GM21717 (cell line): ENCODE measurements around the gene MAG.

Experiments
- ATAC-seq: cut with Tn5 transposase; IDR thresholded peaks from one replicate; pipeline ENCODE4 v1.9.1; 2021; ENCODE audit warnings: mild to moderate bottlenecking, moderate library complexity; ENCODE audit not compliant: unreplicated experiment

The MAG gene

DNA sequence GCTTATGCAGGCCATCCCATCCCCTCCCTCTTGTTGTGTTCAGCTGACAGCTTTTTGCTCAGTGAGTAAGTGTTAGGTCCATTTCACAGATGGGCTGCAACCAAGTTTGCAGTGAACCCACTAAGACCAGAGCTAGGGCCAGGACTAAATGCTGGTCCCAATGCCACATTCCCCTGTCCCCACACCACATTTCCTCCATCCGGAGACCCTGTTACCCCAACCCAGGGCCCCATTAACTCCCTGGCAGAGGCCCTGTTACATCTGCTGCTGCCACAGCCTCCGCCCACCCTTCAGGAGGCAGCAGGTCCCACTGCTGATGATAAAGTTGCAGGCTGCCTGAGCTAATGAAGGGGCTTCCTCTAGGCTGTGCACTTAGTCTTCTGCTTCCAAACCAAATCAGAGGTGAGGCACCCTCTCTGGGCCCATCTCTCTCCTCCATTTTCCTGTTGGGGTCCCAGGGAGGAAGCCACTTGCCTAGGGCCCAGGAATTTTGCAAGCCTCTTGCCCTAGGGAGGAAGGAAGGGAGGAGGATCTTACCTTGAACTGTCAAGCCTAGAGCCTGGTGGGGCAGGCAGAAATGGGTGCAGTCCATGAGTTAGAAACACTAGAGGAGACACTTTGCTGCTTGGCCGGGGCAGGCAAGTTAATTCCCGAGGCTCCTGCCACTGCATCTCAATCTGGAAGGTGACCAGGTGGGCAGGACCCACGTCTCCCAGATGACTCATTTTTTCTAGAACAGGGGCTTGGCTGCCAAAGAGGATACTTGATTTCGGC, 26.6 kb upstream of the MAG start:
- ATAC-seq = no peak

DNA sequence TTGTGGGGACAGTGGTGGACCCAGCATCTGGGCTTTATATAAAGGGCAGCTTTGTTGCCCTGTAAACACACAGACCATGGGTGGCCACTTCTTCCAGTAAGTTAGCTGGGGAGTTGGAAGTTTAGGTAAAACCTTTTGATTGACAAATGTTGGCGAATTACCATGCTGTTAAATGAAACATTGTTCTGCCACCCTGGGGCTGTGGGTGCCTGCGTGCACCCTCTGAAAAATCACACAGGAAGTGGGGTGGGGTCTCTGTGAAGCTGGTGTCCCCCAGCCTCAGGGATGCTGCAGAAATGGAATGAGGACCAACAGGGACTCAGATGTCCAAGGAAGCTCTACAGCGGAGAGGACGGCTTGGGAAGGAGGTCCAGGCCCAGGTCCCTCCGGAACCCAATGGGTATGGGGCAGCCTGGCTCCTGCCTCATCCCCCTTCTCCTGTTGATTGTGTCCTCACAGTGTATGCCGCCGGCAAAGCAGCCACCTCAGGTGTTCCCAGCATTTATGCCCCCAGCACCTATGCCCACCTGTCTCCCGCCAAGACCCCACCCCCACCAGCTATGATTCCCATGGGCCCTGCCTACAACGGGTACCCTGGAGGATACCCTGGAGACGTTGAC, 26.0 kb upstream of the MAG start:
- no peak for ATAC-seq

DNA sequence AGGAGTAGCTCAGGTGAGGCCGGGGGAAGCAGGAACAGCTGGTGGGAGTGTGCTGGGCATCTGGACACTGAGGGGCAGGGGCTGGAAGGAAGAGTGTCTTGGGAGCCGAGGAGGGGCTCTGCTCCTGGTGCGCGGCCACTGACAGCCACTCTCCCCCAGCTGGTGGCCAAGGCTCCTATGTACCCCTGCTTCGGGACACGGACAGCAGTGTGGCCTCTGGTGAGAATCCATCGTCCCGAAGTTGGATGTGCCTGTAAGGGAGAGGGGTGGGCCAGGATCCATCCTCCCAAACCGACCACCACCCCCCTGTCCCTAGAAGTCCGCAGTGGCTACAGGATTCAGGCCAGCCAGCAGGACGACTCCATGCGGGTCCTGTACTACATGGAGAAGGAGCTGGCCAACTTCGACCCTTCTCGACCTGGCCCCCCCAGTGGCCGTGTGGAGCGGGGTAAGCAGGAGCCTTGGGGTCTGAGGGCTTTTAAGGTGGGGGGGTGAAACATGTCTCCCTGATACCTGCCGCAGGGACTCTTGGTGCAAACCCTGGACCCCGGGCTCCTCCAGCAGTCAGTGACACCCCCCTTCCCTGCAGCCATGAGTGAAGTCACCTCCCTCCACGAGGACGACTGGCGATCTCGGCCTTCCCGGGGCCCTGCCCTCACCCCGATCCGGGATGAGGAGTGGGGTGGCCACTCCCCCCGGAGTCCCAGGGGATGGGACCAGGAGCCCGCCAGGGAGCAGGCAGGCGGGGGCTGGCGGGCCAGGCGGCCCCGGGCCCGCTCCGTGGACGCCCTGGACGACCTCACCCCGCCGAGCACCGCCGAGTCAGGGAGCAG, 25.2 kb upstream of the MAG start:
- no peak for ATAC-seq

- no peak for ATAC-seq
These were observed 24.6 kb upstream of the MAG start for GRCh38 chr19:35267353-35267817.

- ATAC-seq = peak; percentile 39
These were observed 24.0 kb upstream of the MAG start for GRCh38 chr19:35267818-35268535.

GRCh38 chr19:35268536-35269437, 23.2 kb upstream of the MAG start, which contains the start of gene USF2:
USF2 (plus strand) TSS chr19:35268962; CDS start chr19:35269102, 140 bp downstream.
- ATAC-seq = no peak

DNA sequence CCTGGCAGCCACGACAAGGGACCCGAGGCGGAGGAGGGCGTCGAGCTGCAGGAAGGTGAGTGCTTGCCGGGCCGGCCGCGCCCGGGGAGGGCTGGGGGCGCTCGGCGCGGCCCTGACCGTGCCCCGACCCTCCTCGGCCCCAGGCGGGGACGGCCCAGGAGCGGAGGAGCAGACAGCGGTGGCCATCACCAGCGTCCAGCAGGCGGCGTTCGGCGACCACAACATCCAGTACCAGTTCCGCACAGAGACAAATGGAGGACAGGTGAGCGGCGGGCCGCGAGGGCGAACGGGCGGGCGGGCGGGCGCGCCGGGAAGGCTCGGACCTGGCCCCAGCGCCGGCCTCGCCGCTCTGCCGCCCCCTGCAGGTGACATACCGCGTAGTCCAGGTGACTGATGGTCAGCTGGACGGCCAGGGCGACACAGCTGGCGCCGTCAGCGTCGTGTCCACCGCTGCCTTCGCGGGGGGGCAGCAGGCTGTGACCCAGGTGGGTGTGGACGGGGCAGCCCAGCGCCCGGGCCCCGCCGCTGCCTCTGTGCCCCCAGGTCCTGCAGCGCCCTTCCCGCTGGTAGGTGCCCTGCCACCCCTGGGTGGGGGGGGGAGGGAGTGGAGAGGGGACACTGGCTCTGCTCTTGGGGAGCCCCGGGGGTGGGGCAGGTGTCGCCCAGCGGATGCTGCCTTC, 22.4 kb upstream of the MAG start:
- ATAC-seq = peak; percentile 37

- ATAC-seq = no peak
These were observed 21.6 kb upstream of the MAG start for GRCh38 chr19:35270381-35270811.

DNA sequence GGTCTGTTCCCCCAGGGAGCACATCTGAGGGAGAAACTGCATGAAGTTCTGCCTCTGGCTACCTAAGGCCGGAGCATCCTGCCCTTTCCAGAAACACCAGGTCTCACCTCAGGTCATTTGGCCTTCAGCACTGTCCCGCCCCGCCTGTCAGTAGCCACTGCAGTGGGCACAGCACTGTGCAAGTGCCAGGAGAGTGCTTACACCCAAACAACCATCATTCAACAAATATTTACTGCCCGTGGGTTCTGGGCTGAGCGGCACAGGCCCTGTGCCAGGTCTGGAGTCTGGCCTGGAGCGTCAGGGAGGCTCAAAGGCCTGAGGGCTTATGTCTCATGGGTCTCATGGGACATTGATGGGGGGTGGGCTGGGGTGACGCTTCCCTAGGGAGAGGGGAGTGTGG, 20.4 kb upstream of the MAG start:
- ATAC-seq = no peak

- ATAC-seq = no peak
These were observed 19.7 kb upstream of the MAG start for GRCh38 chr19:35272122-35272719.

DNA sequence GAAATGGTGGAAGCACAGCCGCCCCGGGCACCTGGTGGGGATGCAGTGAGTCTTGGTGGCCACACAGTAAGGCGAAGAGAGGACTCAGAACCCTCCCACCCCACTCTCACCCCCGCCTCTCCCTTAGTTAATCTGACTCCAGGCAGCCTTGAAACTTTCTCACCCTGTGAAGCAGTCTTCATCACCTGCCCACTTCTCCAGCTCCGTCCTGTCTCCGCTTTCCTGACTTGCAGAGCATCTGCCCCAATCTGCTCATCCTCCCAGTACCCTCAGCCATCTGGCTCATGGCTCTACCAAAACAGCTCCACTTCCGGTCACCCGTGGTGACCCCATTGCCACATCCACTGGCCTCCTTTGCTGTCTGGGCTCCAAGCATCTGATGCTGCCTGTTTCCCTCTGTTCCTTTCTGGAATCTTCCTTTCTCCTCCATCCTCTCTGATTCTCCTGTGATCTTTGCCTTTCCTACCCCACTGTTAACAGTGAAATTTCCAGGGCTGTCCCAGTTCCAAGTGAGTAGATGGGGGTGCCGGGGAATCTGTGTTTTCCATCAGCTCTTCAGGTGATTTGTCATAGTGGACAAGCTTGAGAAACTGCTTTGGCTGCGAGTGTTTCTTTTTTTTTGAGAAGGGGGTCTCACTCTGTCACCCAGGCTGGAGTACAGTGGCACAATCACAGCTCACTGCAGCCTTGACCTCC, 18.9 kb upstream of the MAG start:
- no peak for ATAC-seq

- no peak for ATAC-seq
These were observed 18.2 kb upstream of the MAG start for GRCh38 chr19:35273686-35274259.

GRCh38 chr19:35274323-35274722, 17.6 kb upstream of the MAG start:
- ATAC-seq = no peak

DNA sequence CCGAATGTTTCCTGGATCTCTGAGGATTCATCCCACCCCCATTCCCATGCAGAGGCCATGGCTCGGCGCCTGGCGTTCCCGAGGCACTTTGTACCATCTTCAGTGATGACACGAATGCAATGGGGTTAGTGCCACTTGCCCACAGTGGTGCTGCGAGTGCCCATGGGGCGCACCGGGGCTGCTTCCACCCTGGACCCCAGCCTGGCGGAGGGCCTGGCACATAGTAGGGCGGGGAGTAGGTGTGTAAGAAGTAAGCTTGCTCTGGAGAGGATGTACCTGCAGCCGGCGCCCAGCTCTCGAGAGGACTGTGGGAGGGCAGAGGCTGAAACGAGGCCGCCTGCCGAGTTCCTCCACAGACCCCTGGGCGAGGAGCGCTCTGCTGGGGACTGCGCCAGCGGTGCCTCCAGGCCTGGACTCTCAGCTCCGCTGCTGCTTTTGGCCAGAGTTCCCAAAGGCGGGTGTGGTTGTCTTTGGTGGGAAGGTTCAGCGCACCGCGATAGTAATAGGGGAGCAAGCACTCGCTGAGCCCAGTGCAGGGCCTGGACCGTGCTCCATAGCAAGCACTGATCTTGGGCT, 15.2 kb upstream of the MAG start:
- ATAC-seq = no peak

DNA sequence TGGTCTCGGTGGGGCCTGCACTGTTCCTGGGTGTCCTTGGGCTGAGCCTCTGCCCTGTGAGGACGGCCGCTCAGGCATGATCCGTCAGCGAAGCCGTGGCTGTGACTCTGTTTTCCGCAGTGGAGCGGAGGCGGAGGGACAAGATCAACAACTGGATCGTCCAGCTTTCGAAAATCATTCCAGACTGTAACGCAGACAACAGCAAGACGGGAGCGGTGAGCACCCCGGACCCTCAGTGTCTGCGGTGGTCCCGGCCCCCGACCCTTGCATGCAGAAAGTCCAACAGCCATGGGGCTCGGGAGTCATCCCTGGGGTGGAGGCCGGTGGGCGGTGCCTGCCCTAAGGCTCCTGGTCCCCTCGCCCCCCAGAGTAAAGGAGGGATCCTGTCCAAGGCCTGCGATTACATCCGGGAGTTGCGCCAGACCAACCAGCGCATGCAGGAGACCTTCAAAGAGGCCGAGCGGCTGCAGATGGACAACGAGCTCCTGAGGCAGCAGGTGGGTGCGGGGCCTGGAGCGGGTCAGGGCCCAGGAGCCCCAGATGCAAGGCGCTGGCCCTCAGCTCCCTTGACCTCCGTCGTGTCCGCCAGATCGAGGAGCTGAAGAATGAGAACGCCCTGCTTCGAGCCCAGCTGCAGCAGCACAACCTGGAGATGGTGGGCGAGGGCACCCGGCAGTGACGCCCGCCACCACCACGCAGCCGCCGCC, 13.2 kb upstream of the MAG start:
- no peak for ATAC-seq

DNA sequence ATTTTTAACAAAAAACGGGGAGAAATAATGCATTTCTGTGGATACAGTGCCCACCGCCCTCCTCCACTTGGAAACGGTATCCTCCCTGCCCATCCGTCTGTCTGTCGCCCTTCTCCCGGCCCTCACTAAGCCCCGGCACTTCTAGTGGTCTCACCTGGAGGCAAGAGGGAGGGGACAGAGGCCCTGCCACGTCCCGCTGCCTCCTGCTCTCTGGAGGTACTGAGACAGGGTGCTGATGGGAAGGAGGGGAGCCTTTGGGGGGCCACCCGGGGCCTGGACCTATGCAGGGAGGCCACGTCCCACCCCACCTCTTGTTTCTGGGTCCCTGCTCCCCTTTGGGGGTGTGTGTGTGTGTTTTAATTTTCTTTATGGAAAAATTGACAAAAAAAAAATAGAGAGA, 12.6 kb upstream of the MAG start:
- no peak for ATAC-seq
